Nephron (organoid): Measurements from ENCODE around the gene FAM193B.
A peak's percentile ranks its signal among the peaks of the same experiment; 100 is the strongest.

Experiments
- H3K27ac Mint-ChIP-seq, 3 experiments: 2 replicates each; pipeline ENCODE4 v1.8.0; 2020; ENCODE audit warnings: mixed read lengths in 3 of 3, mild to moderate bottlenecking in 2 of 3, moderate library complexity in 1 of 3
- H3K27me3 Mint-ChIP-seq: 2 replicates; pipeline ENCODE4 v1.8.0; 2021; ENCODE audit warnings: low read depth, mild to moderate bottlenecking, moderate library complexity, mixed read lengths
- H3K36me3 Mint-ChIP-seq: 2 replicates; pipeline ENCODE4 v1.8.0; 2020; ENCODE audit warnings: low read depth, mixed read lengths
- H3K4me1 Mint-ChIP-seq: 2 replicates; pipeline ENCODE4 v1.8.0; 2020; ENCODE audit warnings: mixed read lengths
- H3K4me3 Mint-ChIP-seq, 3 experiments: 2 replicates each; pipeline ENCODE4 v1.8.0; 2020; ENCODE audit warnings: mild to moderate bottlenecking in 3 of 3, mixed read lengths in 3 of 3, moderate library complexity in 2 of 3
- H3K9me3 Mint-ChIP-seq: 2 replicates; pipeline ENCODE4 v1.8.0; 2020; ENCODE audit warnings: mixed read lengths
- CTCF ChIP-seq, 3 experiments: fragments of 200-600 bp; sonication (generic); IDR thresholded peaks; one replicate each; pipeline ENCODE4 v1.5.0; 2021; ENCODE audit warnings: antibody characterized with exemption in 3 of 3; ENCODE audit not compliant: unreplicated experiment in 3 of 3

The FAM193B gene

GRCh38 chr5:177491429-177491945 is 62.9 kb downstream of the FAM193B start:
- peak overlapping the region in 1 of 3 experiments; percentile 46 for H3K4me3 Mint-ChIP-seq
- peak overlapping the region in 2 of 3 experiments; percentile 53 to 80 for H3K27ac Mint-ChIP-seq
- peak; percentile 94 to 96 (median 95) for TF ChIP-seq CTCF (IDR thresholded peaks at IDR 0.05; ENCODE audit: unreplicated experiment in 3 of 3)
- H3K36me3 Mint-ChIP-seq: peaks cover 32% of the 10 kb centered on the region
- H3K4me1 Mint-ChIP-seq: peaks cover 40% of the 10 kb centered on the region
- no peaks in the 10 kb centered on the region for H3K9me3 Mint-ChIP-seq
- no peaks in the 10 kb centered on the region for H3K27me3 Mint-ChIP-seq

GRCh38 chr5:177490992-177491391 is 63.4 kb downstream of the FAM193B start:
- no peak for TF ChIP-seq CTCF (IDR thresholded peaks at IDR 0.05; ENCODE audit: unreplicated experiment in 3 of 3)
- Mint-ChIP-seq H3K36me3 (peaks cover 37% of the 10 kb centered on the region), H3K9me3 (no peaks in the 10 kb centered on the region), H3K27me3 (no peaks in the 10 kb centered on the region), H3K4me3 (peak overlapping the region in 1 of 3 experiments; percentile 46), H3K4me1 (peaks cover 40% of the 10 kb centered on the region), H3K27ac (peak overlapping the region in 2 of 3 experiments; percentile 53 to 80)

- peaks cover 40% of the 10 kb centered on the region for H3K36me3 Mint-ChIP-seq
- H3K4me1 Mint-ChIP-seq: peaks cover 42% of the 10 kb centered on the region
- no peaks in the 10 kb centered on the region for H3K9me3 Mint-ChIP-seq
- peak overlapping the region in 2 of 3 experiments; percentile 24 to 58 for H3K4me3 Mint-ChIP-seq
- no peak for TF ChIP-seq CTCF (IDR thresholded peaks at IDR 0.05; ENCODE audit: unreplicated experiment in 3 of 3)
- H3K27me3 Mint-ChIP-seq: no peaks in the 10 kb centered on the region
- H3K27ac Mint-ChIP-seq: peak overlapping the region; percentile 27 to 74 (median 53)
Measured at GRCh38 chr5:177490311-177490991, 63.9 kb downstream of the FAM193B start.

GRCh38 chr5:177489119-177489716 is 65.1 kb downstream of the FAM193B start:
- Mint-ChIP-seq H3K4me1 (peaks cover 46% of the 10 kb centered on the region), H3K4me3 (no peak overlapping the region), H3K27me3 (no peaks in the 10 kb centered on the region), H3K36me3 (peaks cover 52% of the 10 kb centered on the region), H3K9me3 (no peaks in the 10 kb centered on the region), H3K27ac (no peak overlapping the region)
- no peak for TF ChIP-seq CTCF (IDR thresholded peaks at IDR 0.05; ENCODE audit: unreplicated experiment in 3 of 3)

- no peak overlapping the region for H3K27ac Mint-ChIP-seq
- TF ChIP-seq CTCF (IDR thresholded peaks at IDR 0.05; ENCODE audit: unreplicated experiment in 3 of 3): no peak
- H3K9me3 Mint-ChIP-seq: no peaks in the 10 kb centered on the region
- H3K4me3 Mint-ChIP-seq: no peak overlapping the region
- H3K36me3 Mint-ChIP-seq: peaks cover 57% of the 10 kb centered on the region
- peaks cover 39% of the 10 kb centered on the region for H3K4me1 Mint-ChIP-seq
- H3K27me3 Mint-ChIP-seq: no peaks in the 10 kb centered on the region
Measured at GRCh38 chr5:177487975-177488374, 66.4 kb downstream of the FAM193B start.
